Neural crest cell (in vitro differentiated cells): Measurements from ENCODE around the gene FBLN5. TPM values are rescaled to one million over a fixed set of nuclear protein-coding genes. Genes with fewer than 3 reads are reported as not detected.

ENCODE experiments used
- DNase-seq: peaks from one replicate; pipeline ENCODE4 v3.0.0; 2021; ENCODE audit warnings: low read depth, mixed read lengths, low spot score
- H3K27ac Mint-ChIP-seq: one replicate; pipeline ENCODE4 v1.8.0; 2021; ENCODE audit warnings: mild to moderate bottlenecking, mixed read lengths; ENCODE audit not compliant: unreplicated experiment
- H3K27me3 Mint-ChIP-seq: 2 replicates; pipeline ENCODE4 v1.8.0; 2021; ENCODE audit warnings: low read depth, mild to moderate bottlenecking, mixed read lengths
- H3K36me3 Mint-ChIP-seq: 2 replicates; pipeline ENCODE4 v1.8.0; 2021; ENCODE audit warnings: low read depth, mild to moderate bottlenecking, mixed read lengths
- H3K4me1 Mint-ChIP-seq: 2 replicates; pipeline ENCODE4 v1.8.0; 2021; ENCODE audit warnings: mixed read lengths
- H3K4me3 Mint-ChIP-seq: one replicate; pipeline ENCODE4 v1.8.0; 2021; ENCODE audit warnings: mild to moderate bottlenecking, mixed read lengths
- H3K9me3 Mint-ChIP-seq: 2 replicates; pipeline ENCODE4 v1.8.0; 2021; ENCODE audit warnings: mixed read lengths
- CTCF ChIP-seq: fragments of 200-600 bp; sonication (generic); conservative IDR thresholded peaks from 2 replicates; pipeline ENCODE4 v1.5.0; 2021; ENCODE audit warnings: antibody characterized with exemption, mild to moderate bottlenecking
- total RNA-seq: library from RNA; stranded (reverse); gene quantifications from 2 replicates; pipeline ENCODE4 v1.2.1, GENCODE V29; 2021

FBLN5 gene
- total RNA-seq, 1 donor from 2014 or later: 1.0 TPM

GRCh38 chr14:91926131-91926890, 21.2 kb downstream of the FBLN5 start:
- no peak overlapping the region for H3K27ac Mint-ChIP-seq
- no peak overlapping the region for H3K4me3 Mint-ChIP-seq
- H3K9me3 Mint-ChIP-seq: no peaks in the 10 kb centered on the region
- no peaks in the 10 kb centered on the region for H3K36me3 Mint-ChIP-seq
- no peaks in the 10 kb centered on the region for H3K27me3 Mint-ChIP-seq
- TF ChIP-seq CTCF: no peak
- H3K4me1 Mint-ChIP-seq: no peaks in the 10 kb centered on the region
- no peak for DNase-seq

- Mint-ChIP-seq H3K36me3 (no peaks in the 10 kb centered on the region), H3K27me3 (no peaks in the 10 kb centered on the region)
Measured at GRCh38 chr14:91925727-91926121, 21.8 kb downstream of the FBLN5 start.

GRCh38 chr14:91925001-91925726, 22.3 kb downstream of the FBLN5 start:
- no peak for DNase-seq
- no peaks in the 10 kb centered on the region for H3K4me1 Mint-ChIP-seq

More at GRCh38 chr14:91925727-91926121, 21.8 kb downstream of the FBLN5 start:
- no peak for TF ChIP-seq CTCF
- DNase-seq: no peak
- Mint-ChIP-seq H3K9me3 (no peaks in the 10 kb centered on the region), H3K4me1 (no peaks in the 10 kb centered on the region), H3K27ac (no peak overlapping the region), H3K4me3 (no peak overlapping the region)

GRCh38 chr14:91920526-91920925, 27.0 kb downstream of the FBLN5 start:
- Mint-ChIP-seq H3K4me3 (no peak overlapping the region), H3K36me3 (no peaks in the 10 kb centered on the region), H3K9me3 (peaks cover 2% of the 10 kb centered on the region), H3K27ac (no peak overlapping the region), H3K27me3 (no peaks in the 10 kb centered on the region), H3K4me1 (peaks cover 7% of the 10 kb centered on the region)
- TF ChIP-seq CTCF: no peak
- DNase-seq: no peak

More at GRCh38 chr14:91925001-91925726, 22.3 kb downstream of the FBLN5 start:
- Mint-ChIP-seq H3K36me3 (no peaks in the 10 kb centered on the region), H3K27me3 (no peaks in the 10 kb centered on the region), H3K4me3 (no peak overlapping the region), H3K27ac (no peak overlapping the region), H3K9me3 (no peaks in the 10 kb centered on the region)
- TF ChIP-seq CTCF: no peak

- H3K27ac Mint-ChIP-seq: no peak overlapping the region
- DNase-seq: no peak
- no peaks in the 10 kb centered on the region for H3K36me3 Mint-ChIP-seq
- peaks cover 7% of the 10 kb centered on the region for H3K4me1 Mint-ChIP-seq
- H3K9me3 Mint-ChIP-seq: peaks cover 2% of the 10 kb centered on the region
- no peak for TF ChIP-seq CTCF
- H3K27me3 Mint-ChIP-seq: no peaks in the 10 kb centered on the region
- H3K4me3 Mint-ChIP-seq: no peak overlapping the region
Measured at GRCh38 chr14:91919814-91920213, 27.7 kb downstream of the FBLN5 start.
